HEK293 (cell line): ENCODE results near the gene MAPKAP1.

Source experiments
- CTCF ChIA-PET: fragments of 350-600 bp; formaldehyde crosslinking; extraction: SDS; loops from one replicate; lab custom pipeline; 2021; ENCODE audit warnings: antibody characterized with exemption; lab: Yijun Ruan, JAX
- POLR2A ChIA-PET: fragments of 300-600 bp; formaldehyde crosslinking; extraction: SDS; loops from one replicate; lab custom pipeline; 2020; ENCODE audit warnings: antibody characterized with exemption, inconsistent platforms; lab: Yijun Ruan, JAX
- H3K27ac ChIP-seq: fragments of 200-500 bp; sonication (Bioruptor generic); 2 replicates; pipeline ENCODE4 v1.5.1; 2014; ENCODE audit warnings: low read depth, low read length, control low read depth, inconsistent platforms; ENCODE audit errors: extremely low read depth
- H3K36me3 ChIP-seq, 2 experiments: fragments of 200-500 bp in 1 of 2; sonication (Bioruptor generic) in 1 of 2; 1 replicate in 1 of 2; 2 replicates in 1 of 2; pipeline ENCODE4 v1.5.1; 2014 to 2017; ENCODE audit warnings: inconsistent platforms in 2 of 2, low read length in 2 of 2; ENCODE audit not compliant: control insufficient read depth in 2 of 2, insufficient read depth in 1 of 2
- H3K4me1 ChIP-seq: fragments of 200-500 bp; sonication (Bioruptor generic); 2 replicates; pipeline ENCODE4 v1.5.1; 2014; ENCODE audit warnings: mild to moderate bottlenecking, low read length, inconsistent platforms; ENCODE audit not compliant: control insufficient read depth, insufficient read depth
- H3K4me3 ChIP-seq: 2 replicates; pipeline ENCODE4 v1.5.1; 2011; ENCODE audit warnings: low read depth, mild to moderate bottlenecking, control low read depth, low read length, moderate library complexity
- H3K9me3 ChIP-seq: fragments of 200-500 bp; sonication (Bioruptor generic); 2 replicates; pipeline ENCODE4 v1.5.1; 2014; ENCODE audit warnings: low read depth, low read length, inconsistent platforms; ENCODE audit not compliant: control insufficient read depth, insufficient read depth
- EGR2 ChIP-seq: fragments of 450-650 bp; formaldehyde crosslinking; IDR thresholded peaks from 2 replicates; pipeline ENCODE4 v1.5.1; 2016; ENCODE audit warnings: low read depth, missing biosample characterization, missing genetic modification characterization
- GLIS2 ChIP-seq: fragments of 450-650 bp; formaldehyde crosslinking; IDR thresholded peaks from 2 replicates; pipeline ENCODE4 v1.5.1; 2016; ENCODE audit warnings: missing biosample characterization, missing genetic modification characterization
- HOXA7 ChIP-seq: sonication (generic); formaldehyde crosslinking; IDR thresholded peaks from 2 replicates; pipeline ENCODE4 v1.8.1; 2022; ENCODE audit warnings: missing genetic modification reagents, borderline replicate concordance
- KLF8 ChIP-seq: fragments of 450-650 bp; formaldehyde crosslinking; IDR thresholded peaks from 2 replicates; pipeline ENCODE4 v1.5.1; 2016; ENCODE audit warnings: missing biosample characterization, missing genetic modification characterization
- PRDM1 ChIP-seq: fragments of 450-650 bp; formaldehyde crosslinking; IDR thresholded peaks from 2 replicates; pipeline ENCODE4; 2016; ENCODE audit warnings: missing biosample characterization, missing genetic modification characterization
- REPIN1 ChIP-seq: fragments of 450-650 bp; formaldehyde crosslinking; IDR thresholded peaks from 2 replicates; pipeline ENCODE4 v1.5.1; 2017; ENCODE audit warnings: missing biosample characterization, missing genetic modification characterization, low read depth
- SP2 ChIP-seq: fragments of 450-650 bp; formaldehyde crosslinking; IDR thresholded peaks from 2 replicates; pipeline ENCODE4 v1.5.1; 2016; ENCODE audit warnings: missing biosample characterization, missing genetic modification characterization
- ZBTB8A ChIP-seq: fragments of 450-650 bp; formaldehyde crosslinking; IDR thresholded peaks from 2 replicates; pipeline ENCODE4 v1.5.1; 2016; ENCODE audit warnings: missing biosample characterization, missing genetic modification characterization
- ZEB2 ChIP-seq: fragments of 450-650 bp; formaldehyde crosslinking; IDR thresholded peaks from 2 replicates; pipeline ENCODE4 v1.5.1; 2016; ENCODE audit warnings: missing biosample characterization, missing genetic modification characterization
- ZNF169 ChIP-seq: fragments of 450-650 bp; formaldehyde crosslinking; IDR thresholded peaks from 2 replicates; pipeline ENCODE4 v1.5.1; 2016; ENCODE audit warnings: missing biosample characterization, missing genetic modification characterization
- ZNF174 ChIP-seq: fragments of 450-650 bp; formaldehyde crosslinking; IDR thresholded peaks from 2 replicates; pipeline ENCODE4 v1.5.0; 2017; ENCODE audit warnings: missing biosample characterization, mild to moderate bottlenecking, missing genetic modification characterization
- ZNF19 ChIP-seq: fragments of 450-650 bp; formaldehyde crosslinking; IDR thresholded peaks from 2 replicates; pipeline ENCODE4; 2016; ENCODE audit warnings: missing biosample characterization, missing genetic modification characterization, low read depth
- ZNF24 ChIP-seq: fragments of 450-650 bp; formaldehyde crosslinking; IDR thresholded peaks from 2 replicates; pipeline ENCODE4 v1.5.1; 2016; ENCODE audit warnings: missing biosample characterization, missing genetic modification characterization
- ZNF292 ChIP-seq: fragments of 450-650 bp; formaldehyde crosslinking; IDR thresholded peaks from 2 replicates; pipeline ENCODE4 v1.5.1; 2016; ENCODE audit warnings: low read depth, missing biosample characterization, missing genetic modification characterization, borderline replicate concordance
- ZNF521 ChIP-seq: fragments of 450-650 bp; formaldehyde crosslinking; IDR thresholded peaks from 2 replicates; pipeline ENCODE4 v1.5.1; 2017; ENCODE audit warnings: missing biosample characterization, mild to moderate bottlenecking, missing genetic modification characterization
- ZNF549 ChIP-seq: fragments of 450-650 bp; IDR thresholded peaks from 2 replicates; pipeline ENCODE4 v1.5.1; 2018; ENCODE audit warnings: missing biosample characterization, missing genetic modification characterization, mild to moderate bottlenecking, inconsistent platforms, moderate library complexity
- ZNF585B ChIP-seq: fragments of 450-650 bp; formaldehyde crosslinking; IDR thresholded peaks from 2 replicates; pipeline ENCODE4 v1.5.1; 2016; ENCODE audit warnings: missing biosample characterization, missing genetic modification characterization
- ZNF600 ChIP-seq: fragments of 450-650 bp; formaldehyde crosslinking; IDR thresholded peaks from 2 replicates; pipeline ENCODE4 v1.5.1; 2016; ENCODE audit warnings: missing biosample characterization, missing genetic modification characterization
- ZNF785 ChIP-seq: fragments of 450-650 bp; formaldehyde crosslinking; IDR thresholded peaks from 2 replicates; pipeline ENCODE4 v1.5.1; 2016; ENCODE audit warnings: missing biosample characterization, missing genetic modification characterization
- ZSCAN16 ChIP-seq: fragments of 450-650 bp; formaldehyde crosslinking; IDR thresholded peaks from 2 replicates; pipeline ENCODE4 v1.5.1; 2016; ENCODE audit warnings: missing biosample characterization, missing genetic modification characterization
- ZXDB ChIP-seq: fragments of 450-650 bp; formaldehyde crosslinking; IDR thresholded peaks from 2 replicates; pipeline ENCODE4 v1.5.1; 2016; ENCODE audit warnings: missing biosample characterization, missing genetic modification characterization
- TF ChIP-seq, protein P1 (sequence below): fragments of 450-650 bp; formaldehyde crosslinking; IDR thresholded peaks from 2 replicates; pipeline ENCODE4 v1.5.1; 2016; ENCODE audit warnings: missing biosample characterization, missing genetic modification characterization
- TF ChIP-seq, protein P2 (sequence below): fragments of 450-650 bp; formaldehyde crosslinking; IDR thresholded peaks from 2 replicates; pipeline ENCODE4 v1.5.1; 2016; ENCODE audit warnings: missing biosample characterization, missing genetic modification characterization
- TF ChIP-seq, protein P3 (sequence below): fragments of 450-650 bp; formaldehyde crosslinking; IDR thresholded peaks from 2 replicates; pipeline ENCODE4 v1.5.1; 2016; ENCODE audit warnings: missing biosample characterization, missing genetic modification characterization
- TF ChIP-seq, protein P4 (sequence below): fragments of 450-650 bp; formaldehyde crosslinking; IDR thresholded peaks from 2 replicates; pipeline ENCODE4 v1.5.1; 2016; ENCODE audit warnings: missing biosample characterization, missing genetic modification characterization
- TF ChIP-seq, protein P5 (sequence below): fragments of 450-650 bp; formaldehyde crosslinking; IDR thresholded peaks from 2 replicates; pipeline ENCODE4 v1.5.1; 2017; ENCODE audit warnings: missing biosample characterization, mild to moderate bottlenecking, missing genetic modification characterization, moderate library complexity

The MAPKAP1 gene

DNA sequence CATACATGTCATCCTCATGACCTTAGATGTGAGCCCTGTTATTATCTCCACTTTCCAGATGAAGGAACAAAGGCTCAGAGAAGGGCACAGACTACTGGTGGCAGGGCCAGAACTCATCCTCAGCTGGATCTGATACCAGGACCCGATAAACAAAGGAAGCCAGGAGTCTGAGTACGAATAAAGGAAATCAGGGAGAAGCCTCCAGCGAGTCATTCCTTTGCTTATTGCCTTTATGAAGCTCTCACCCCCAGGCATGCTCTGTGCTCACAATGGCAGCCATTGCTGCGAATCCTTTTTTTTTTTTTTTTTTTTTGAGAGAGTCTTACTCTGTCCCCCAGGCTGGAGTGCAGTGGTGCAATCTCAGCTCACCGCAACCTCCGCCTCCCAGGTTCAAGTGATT is 315.3 kb downstream of the MAPKAP1 start:
- no peaks in the 10 kb centered on the region for H3K9me3 ChIP-seq
- no peak overlapping the region for H3K27ac ChIP-seq
- ChIA-PET CTCF (no interaction called here), POLR2A (interaction anchor here (0.7 kb wide), 1 partner anchor 1548 kb away, joined by 6 read pairs; no protein-coding TSS in a partner anchor)
- no peaks in the 10 kb centered on the region for H3K36me3 ChIP-seq
- TF ChIP-seq PRDM1 (tag by site-specific recombination) (no peak), KLF8 (no peak), ZNF549 (no peak), SP2 (tag by site-specific recombination) (no peak), ZNF292 (tag by site-specific recombination) (no peak), REPIN1 (no peak), ZNF24 (tag by site-specific recombination) (no peak), ZNF174 (tag by site-specific recombination) (no peak), ZNF785 (no peak), ZNF600 (tag by site-specific recombination) (no peak)
- TF ChIP-seq, protein P1, sequence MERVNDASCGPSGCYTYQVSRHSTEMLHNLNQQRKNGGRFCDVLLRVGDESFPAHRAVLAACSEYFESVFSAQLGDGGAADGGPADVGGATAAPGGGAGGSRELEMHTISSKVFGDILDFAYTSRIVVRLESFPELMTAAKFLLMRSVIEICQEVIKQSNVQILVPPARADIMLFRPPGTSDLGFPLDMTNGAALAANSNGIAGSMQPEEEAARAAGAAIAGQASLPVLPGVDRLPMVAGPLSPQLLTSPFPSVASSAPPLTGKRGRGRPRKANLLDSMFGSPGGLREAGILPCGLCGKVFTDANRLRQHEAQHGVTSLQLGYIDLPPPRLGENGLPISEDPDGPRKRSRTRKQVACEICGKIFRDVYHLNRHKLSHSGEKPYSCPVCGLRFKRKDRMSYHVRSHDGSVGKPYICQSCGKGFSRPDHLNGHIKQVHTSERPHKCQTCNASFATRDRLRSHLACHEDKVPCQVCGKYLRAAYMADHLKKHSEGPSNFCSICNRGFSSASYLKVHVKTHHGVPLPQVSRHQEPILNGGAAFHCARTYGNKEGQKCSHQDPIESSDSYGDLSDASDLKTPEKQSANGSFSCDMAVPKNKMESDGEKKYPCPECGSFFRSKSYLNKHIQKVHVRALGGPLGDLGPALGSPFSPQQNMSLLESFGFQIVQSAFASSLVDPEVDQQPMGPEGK (tag by site-specific recombination), result no peak
- TF ChIP-seq, protein P2, sequence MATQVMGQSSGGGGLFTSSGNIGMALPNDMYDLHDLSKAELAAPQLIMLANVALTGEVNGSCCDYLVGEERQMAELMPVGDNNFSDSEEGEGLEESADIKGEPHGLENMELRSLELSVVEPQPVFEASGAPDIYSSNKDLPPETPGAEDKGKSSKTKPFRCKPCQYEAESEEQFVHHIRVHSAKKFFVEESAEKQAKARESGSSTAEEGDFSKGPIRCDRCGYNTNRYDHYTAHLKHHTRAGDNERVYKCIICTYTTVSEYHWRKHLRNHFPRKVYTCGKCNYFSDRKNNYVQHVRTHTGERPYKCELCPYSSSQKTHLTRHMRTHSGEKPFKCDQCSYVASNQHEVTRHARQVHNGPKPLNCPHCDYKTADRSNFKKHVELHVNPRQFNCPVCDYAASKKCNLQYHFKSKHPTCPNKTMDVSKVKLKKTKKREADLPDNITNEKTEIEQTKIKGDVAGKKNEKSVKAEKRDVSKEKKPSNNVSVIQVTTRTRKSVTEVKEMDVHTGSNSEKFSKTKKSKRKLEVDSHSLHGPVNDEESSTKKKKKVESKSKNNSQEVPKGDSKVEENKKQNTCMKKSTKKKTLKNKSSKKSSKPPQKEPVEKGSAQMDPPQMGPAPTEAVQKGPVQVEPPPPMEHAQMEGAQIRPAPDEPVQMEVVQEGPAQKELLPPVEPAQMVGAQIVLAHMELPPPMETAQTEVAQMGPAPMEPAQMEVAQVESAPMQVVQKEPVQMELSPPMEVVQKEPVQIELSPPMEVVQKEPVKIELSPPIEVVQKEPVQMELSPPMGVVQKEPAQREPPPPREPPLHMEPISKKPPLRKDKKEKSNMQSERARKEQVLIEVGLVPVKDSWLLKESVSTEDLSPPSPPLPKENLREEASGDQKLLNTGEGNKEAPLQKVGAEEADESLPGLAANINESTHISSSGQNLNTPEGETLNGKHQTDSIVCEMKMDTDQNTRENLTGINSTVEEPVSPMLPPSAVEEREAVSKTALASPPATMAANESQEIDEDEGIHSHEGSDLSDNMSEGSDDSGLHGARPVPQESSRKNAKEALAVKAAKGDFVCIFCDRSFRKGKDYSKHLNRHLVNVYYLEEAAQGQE (tag by site-specific recombination), result no peak
- TF ChIP-seq, protein P3, sequence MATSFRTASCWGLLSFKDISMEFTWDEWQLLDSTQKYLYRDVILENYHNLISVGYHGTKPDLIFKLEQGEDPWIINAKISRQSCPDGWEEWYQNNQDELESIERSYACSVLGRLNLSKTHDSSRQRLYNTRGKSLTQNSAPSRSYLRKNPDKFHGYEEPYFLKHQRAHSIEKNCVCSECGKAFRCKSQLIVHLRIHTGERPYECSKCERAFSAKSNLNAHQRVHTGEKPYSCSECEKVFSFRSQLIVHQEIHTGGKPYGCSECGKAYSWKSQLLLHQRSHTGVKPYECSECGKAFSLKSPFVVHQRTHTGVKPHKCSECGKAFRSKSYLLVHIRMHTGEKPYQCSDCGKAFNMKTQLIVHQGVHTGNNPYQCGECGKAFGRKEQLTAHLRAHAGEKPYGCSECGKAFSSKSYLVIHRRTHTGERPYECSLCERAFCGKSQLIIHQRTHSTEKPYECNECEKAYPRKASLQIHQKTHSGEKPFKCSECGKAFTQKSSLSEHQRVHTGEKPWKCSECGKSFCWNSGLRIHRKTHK (tag by site-specific recombination), result no peak
- no peaks in the 10 kb centered on the region for H3K4me1 ChIP-seq
- H3K4me3 ChIP-seq, result no peak overlapping the region

DNA sequence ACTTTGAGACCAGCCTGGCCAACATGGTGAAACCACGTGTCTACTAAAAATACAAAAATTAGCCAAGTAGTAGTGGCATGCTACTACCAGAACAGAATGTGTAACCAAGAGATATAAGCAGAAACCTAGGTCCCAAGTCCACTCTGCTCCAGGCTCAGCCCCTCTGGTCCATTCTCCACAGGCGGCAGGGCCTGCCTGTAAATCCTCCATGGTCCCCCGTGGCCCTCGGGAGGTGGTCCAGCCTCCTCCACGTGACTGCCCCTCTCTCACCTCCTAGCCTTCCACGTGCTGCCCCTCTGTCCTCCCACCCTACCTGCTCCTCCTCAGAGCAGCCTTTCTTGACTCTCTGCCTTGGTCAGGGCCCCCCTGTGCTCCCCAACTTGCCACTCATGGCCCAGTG is 318.0 kb downstream of the MAPKAP1 start:
- no peak overlapping the region for H3K27ac ChIP-seq
- CTCF ChIA-PET, result no interaction called here
- POLR2A ChIA-PET, result no interaction called here

More for the DNA sequence above, 318.0 kb downstream of the MAPKAP1 start:
- H3K9me3 ChIP-seq, result no peaks in the 10 kb centered on the region
- H3K4me3 ChIP-seq, result no peak overlapping the region
- TF ChIP-seq ZNF19 (tag by site-specific recombination) (no peak), ZEB2 (tag by site-specific recombination) (no peak), GLIS2 (tag by site-specific recombination) (no peak), ZNF521 (tag by site-specific recombination) (no peak), ZNF585B (tag by site-specific recombination) (no peak), ZBTB8A (tag by site-specific recombination) (no peak), ZNF169 (tag by site-specific recombination) (no peak), ZNF24 (tag by site-specific recombination) (no peak), HOXA7 (CRISPR knock-in tag) (no peak), ZXDB (tag by site-specific recombination) (no peak), EGR2 (tag by site-specific recombination) (no peak), ZSCAN16 (tag by site-specific recombination) (no peak)
- TF ChIP-seq, protein P4, sequence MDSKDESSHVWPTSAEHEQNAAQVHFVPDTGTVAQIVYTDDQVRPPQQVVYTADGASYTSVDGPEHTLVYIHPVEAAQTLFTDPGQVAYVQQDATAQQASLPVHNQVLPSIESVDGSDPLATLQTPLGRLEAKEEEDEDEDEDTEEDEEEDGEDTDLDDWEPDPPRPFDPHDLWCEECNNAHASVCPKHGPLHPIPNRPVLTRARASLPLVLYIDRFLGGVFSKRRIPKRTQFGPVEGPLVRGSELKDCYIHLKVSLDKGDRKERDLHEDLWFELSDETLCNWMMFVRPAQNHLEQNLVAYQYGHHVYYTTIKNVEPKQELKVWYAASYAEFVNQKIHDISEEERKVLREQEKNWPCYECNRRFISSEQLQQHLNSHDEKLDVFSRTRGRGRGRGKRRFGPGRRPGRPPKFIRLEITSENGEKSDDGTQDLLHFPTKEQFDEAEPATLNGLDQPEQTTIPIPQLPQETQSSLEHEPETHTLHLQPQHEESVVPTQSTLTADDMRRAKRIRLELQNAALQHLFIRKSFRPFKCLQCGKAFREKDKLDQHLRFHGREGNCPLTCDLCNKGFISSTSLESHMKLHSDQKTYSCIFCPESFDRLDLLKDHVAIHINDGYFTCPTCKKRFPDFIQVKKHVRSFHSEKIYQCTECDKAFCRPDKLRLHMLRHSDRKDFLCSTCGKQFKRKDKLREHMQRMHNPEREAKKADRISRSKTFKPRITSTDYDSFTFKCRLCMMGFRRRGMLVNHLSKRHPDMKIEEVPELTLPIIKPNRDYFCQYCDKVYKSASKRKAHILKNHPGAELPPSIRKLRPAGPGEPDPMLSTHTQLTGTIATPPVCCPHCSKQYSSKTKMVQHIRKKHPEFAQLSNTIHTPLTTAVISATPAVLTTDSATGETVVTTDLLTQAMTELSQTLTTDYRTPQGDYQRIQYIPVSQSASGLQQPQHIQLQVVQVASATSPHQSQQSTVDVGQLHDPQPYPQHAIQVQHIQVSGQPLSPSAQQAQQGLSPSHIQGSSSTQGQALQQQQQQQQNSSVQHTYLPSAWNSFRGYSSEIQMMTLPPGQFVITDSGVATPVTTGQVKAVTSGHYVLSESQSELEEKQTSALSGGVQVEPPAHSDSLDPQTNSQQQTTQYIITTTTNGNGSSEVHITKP (tag by site-specific recombination), result no peak
- TF ChIP-seq, protein P5, sequence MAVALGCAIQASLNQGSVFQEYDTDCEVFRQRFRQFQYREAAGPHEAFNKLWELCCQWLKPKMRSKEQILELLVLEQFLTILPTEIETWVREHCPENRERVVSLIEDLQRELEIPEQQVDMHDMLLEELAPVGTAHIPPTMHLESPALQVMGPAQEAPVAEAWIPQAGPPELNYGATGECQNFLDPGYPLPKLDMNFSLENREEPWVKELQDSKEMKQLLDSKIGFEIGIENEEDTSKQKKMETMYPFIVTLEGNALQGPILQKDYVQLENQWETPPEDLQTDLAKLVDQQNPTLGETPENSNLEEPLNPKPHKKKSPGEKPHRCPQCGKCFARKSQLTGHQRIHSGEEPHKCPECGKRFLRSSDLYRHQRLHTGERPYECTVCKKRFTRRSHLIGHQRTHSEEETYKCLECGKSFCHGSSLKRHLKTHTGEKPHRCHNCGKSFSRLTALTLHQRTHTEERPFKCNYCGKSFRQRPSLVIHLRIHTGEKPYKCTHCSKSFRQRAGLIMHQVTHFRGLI (tag by site-specific recombination), result no peak
- H3K4me1 ChIP-seq, result no peaks in the 10 kb centered on the region
- no peaks in the 10 kb centered on the region for H3K36me3 ChIP-seq
